GM18526 (cell line): Measurements from ENCODE around the gene STX16.

ENCODE experiments used
- POLR2A ChIP-seq: IDR thresholded peaks from 3 replicates; pipeline ENCODE4 v1.6.1; 2011; ENCODE audit not compliant: insufficient read length; ENCODE audit errors: extremely low read depth

Gene STX16

GRCh38 chr20:58721951-58722778 lies 71.1 kb downstream of the STX16 start:
- TF ChIP-seq POLR2A, result no peak

GRCh38 chr20:58722877-58723627 lies 72.0 kb downstream of the STX16 start:
- TF ChIP-seq POLR2A, result no peak

DNA sequence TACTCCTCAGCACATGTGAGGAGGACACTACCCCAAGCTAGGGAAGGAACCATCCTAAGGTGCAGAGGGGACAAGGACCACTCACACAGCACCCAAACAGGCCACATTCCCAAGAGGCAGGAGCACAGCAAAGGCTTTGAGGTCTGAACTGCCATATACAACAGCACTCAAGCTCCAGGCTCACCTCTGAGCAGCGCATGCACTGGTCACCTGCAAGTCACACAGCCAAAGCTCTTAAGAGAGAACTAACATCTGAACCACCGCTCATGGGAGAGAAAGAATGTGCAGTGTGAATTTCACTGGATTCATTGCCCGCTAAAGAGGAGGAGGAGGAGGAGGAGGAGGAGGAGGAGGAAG lies 72.5 kb downstream of the STX16 start:
- no peak for TF ChIP-seq POLR2A
